ENCODE measurements around the gene ETNK1. TPM values are rescaled to one million over a fixed set of nuclear protein-coding genes. Genes with fewer than 3 reads are reported as not detected.
"Not testable (repeated sequence)": the region's sequence is repeated elsewhere in the genome, so short reads cannot be mapped to it uniquely, and the experiment has no call there.

The ETNK1 gene
- polyA plus RNA-seq, 6 donors from 2014 or later, result 21.2 to 28.2 (median 25.1) TPM

- H3K4me3 Mint-ChIP-seq; H3K27ac Mint-ChIP-seq; DNase-seq; H3K9me3 Mint-ChIP-seq; ATAC-seq (ENCODE audit: low read depth in 2 of 2); H3K27me3 Mint-ChIP-seq; H3K4me1 Mint-ChIP-seq; H3K36me3 Mint-ChIP-seq: not testable (repeated sequence)
Observed at GRCh38 chr12:22701216-22701809, 76.3 kb downstream of the ETNK1 start.

- Mint-ChIP-seq H3K36me3 (no peaks in the 10 kb centered on the region), H3K4me3 (no peak overlapping the region), H3K4me1 (no peaks in the 10 kb centered on the region), H3K27ac (no peak overlapping the region), H3K9me3 (no peaks in the 10 kb centered on the region), H3K27me3 (no peaks in the 10 kb centered on the region)
- ATAC-seq (ENCODE audit: low read depth in 2 of 2) (no peak), DNase-seq (no peak)
Observed at GRCh38 chr12:22702690-22703089, 77.7 kb downstream of the ETNK1 start.

GRCh38 chr12:22709292-22709691 lies 84.3 kb downstream of the ETNK1 start:
- Mint-ChIP-seq H3K4me1 (peaks cover 0 to 2% (median 0%) of the 10 kb centered on the region in 3 donors), H3K27ac (peak overlapping the region in 1 of 6 donors; percentile 48), H3K36me3 (no peaks in the 10 kb centered on the region), H3K4me3 (no peak overlapping the region), H3K9me3 (no peaks in the 10 kb centered on the region), H3K27me3 (no peaks in the 10 kb centered on the region)
- no peak for ATAC-seq (ENCODE audit: low read depth in 2 of 2)
- no peak for DNase-seq

- H3K27ac Mint-ChIP-seq, result no peak overlapping the region
- peaks cover 0 to 2% (median 0%) of the 10 kb centered on the region in 3 donors for H3K4me1 Mint-ChIP-seq
- no peak overlapping the region for H3K4me3 Mint-ChIP-seq
- H3K27me3 Mint-ChIP-seq, result peaks cover 0 to 5% (median 0%) of the 10 kb centered on the region in 3 donors
- ATAC-seq (ENCODE audit: low read depth in 2 of 2) (no peak), DNase-seq (no peak)
- no peaks in the 10 kb centered on the region for H3K36me3 Mint-ChIP-seq
- H3K9me3 Mint-ChIP-seq, result no peaks in the 10 kb centered on the region
Observed at GRCh38 chr12:22712083-22712482, 87.1 kb downstream of the ETNK1 start.

- Mint-ChIP-seq H3K4me3 (no peak overlapping the region), H3K27ac (no peak overlapping the region), H3K27me3 (peaks cover 0 to 5% (median 0%) of the 10 kb centered on the region in 3 donors), H3K36me3 (no peaks in the 10 kb centered on the region), H3K9me3 (no peaks in the 10 kb centered on the region), H3K4me1 (no peaks in the 10 kb centered on the region)
- DNase-seq, result no peak
- ATAC-seq (ENCODE audit: low read depth in 2 of 2), result no peak
Observed at GRCh38 chr12:22715254-22715653, 90.3 kb downstream of the ETNK1 start.

GRCh38 chr12:22719745-22720144 lies 94.8 kb downstream of the ETNK1 start:
- H3K4me3 Mint-ChIP-seq, result no peak overlapping the region
- ATAC-seq (ENCODE audit: low read depth in 2 of 2), result no peak
- H3K27me3 Mint-ChIP-seq, result peaks cover 22 to 37% (median 24%) of the 10 kb centered on the region in 3 donors

GRCh38 chr12:22722081-22722480 lies 97.1 kb downstream of the ETNK1 start:
- no peak overlapping the region for H3K27ac Mint-ChIP-seq
- ATAC-seq (ENCODE audit: low read depth in 2 of 2) (no peak), DNase-seq (no peak)
- no peaks in the 10 kb centered on the region for H3K4me1 Mint-ChIP-seq
- no peak overlapping the region for H3K4me3 Mint-ChIP-seq
- no peaks in the 10 kb centered on the region for H3K36me3 Mint-ChIP-seq
- H3K9me3 Mint-ChIP-seq, result no peaks in the 10 kb centered on the region
- H3K27me3 Mint-ChIP-seq, result peaks cover 17 to 37% (median 24%) of the 10 kb centered on the region in 3 donors

More at GRCh38 chr12:22719745-22720144, 94.8 kb downstream of the ETNK1 start:
- Mint-ChIP-seq H3K9me3 (no peaks in the 10 kb centered on the region), H3K36me3 (no peaks in the 10 kb centered on the region), H3K27ac (no peak overlapping the region), H3K4me1 (no peaks in the 10 kb centered on the region)
- DNase-seq, result no peak

- H3K27ac Mint-ChIP-seq, result no peak overlapping the region
Observed at GRCh38 chr12:22722779-22723178, 97.8 kb downstream of the ETNK1 start.

GRCh38 chr12:22728987-22729386 lies 104.0 kb downstream of the ETNK1 start:
- no peak overlapping the region for H3K27ac Mint-ChIP-seq
- no peak overlapping the region for H3K4me3 Mint-ChIP-seq
- peaks cover 3 to 4% (median 3%) of the 10 kb centered on the region in 3 donors for H3K27me3 Mint-ChIP-seq
- H3K4me1 Mint-ChIP-seq, result no peaks in the 10 kb centered on the region
- no peak for DNase-seq
- H3K9me3 Mint-ChIP-seq, result no peaks in the 10 kb centered on the region
- no peaks in the 10 kb centered on the region for H3K36me3 Mint-ChIP-seq
- no peak for ATAC-seq (ENCODE audit: low read depth in 2 of 2)

More at GRCh38 chr12:22722779-22723178, 97.8 kb downstream of the ETNK1 start:
- ATAC-seq (ENCODE audit: low read depth in 2 of 2), result no peak
- H3K36me3 Mint-ChIP-seq, result no peaks in the 10 kb centered on the region
- no peaks in the 10 kb centered on the region for H3K4me1 Mint-ChIP-seq
- no peaks in the 10 kb centered on the region for H3K9me3 Mint-ChIP-seq
- no peak for DNase-seq
- H3K4me3 Mint-ChIP-seq, result no peak overlapping the region
- peaks cover 17 to 37% (median 24%) of the 10 kb centered on the region in 3 donors for H3K27me3 Mint-ChIP-seq

- no peak for ATAC-seq (ENCODE audit: low read depth in 2 of 2)
- Mint-ChIP-seq H3K27me3 (no peaks in the 10 kb centered on the region), H3K27ac (no peak overlapping the region), H3K36me3 (no peaks in the 10 kb centered on the region), H3K9me3 (no peaks in the 10 kb centered on the region), H3K4me1 (no peaks in the 10 kb centered on the region), H3K4me3 (no peak overlapping the region)
- no peak for DNase-seq
Observed at GRCh38 chr12:22729431-22729956, 104.5 kb downstream of the ETNK1 start.

GRCh38 chr12:22729957-22730443 lies 105.0 kb downstream of the ETNK1 start:
- H3K36me3 Mint-ChIP-seq, result no peaks in the 10 kb centered on the region
- H3K4me1 Mint-ChIP-seq, result no peaks in the 10 kb centered on the region
- no peak overlapping the region for H3K4me3 Mint-ChIP-seq
- DNase-seq, result no peak
- H3K27ac Mint-ChIP-seq, result no peak overlapping the region
- no peak for ATAC-seq (ENCODE audit: low read depth in 2 of 2)
- H3K27me3 Mint-ChIP-seq, result no peaks in the 10 kb centered on the region
- H3K9me3 Mint-ChIP-seq, result no peaks in the 10 kb centered on the region

GRCh38 chr12:22731236-22731635 lies 106.3 kb downstream of the ETNK1 start:
- no peak overlapping the region for H3K27ac Mint-ChIP-seq
- peaks cover 0 to 3% (median 0%) of the 10 kb centered on the region in 7 donors for H3K9me3 Mint-ChIP-seq
- no peaks in the 10 kb centered on the region for H3K36me3 Mint-ChIP-seq
- H3K4me1 Mint-ChIP-seq, result no peaks in the 10 kb centered on the region
- ATAC-seq (ENCODE audit: low read depth in 2 of 2), result no peak
- H3K27me3 Mint-ChIP-seq, result no peaks in the 10 kb centered on the region
- DNase-seq, result no peak
- no peak overlapping the region for H3K4me3 Mint-ChIP-seq

- no peak overlapping the region for H3K4me3 Mint-ChIP-seq
- no peaks in the 10 kb centered on the region for H3K27me3 Mint-ChIP-seq
- no peaks in the 10 kb centered on the region for H3K36me3 Mint-ChIP-seq
- no peak for DNase-seq
- H3K27ac Mint-ChIP-seq, result no peak overlapping the region
- H3K4me1 Mint-ChIP-seq, result no peaks in the 10 kb centered on the region
- ATAC-seq (ENCODE audit: low read depth in 2 of 2), result no peak
- peaks cover 0 to 3% (median 0%) of the 10 kb centered on the region in 7 donors for H3K9me3 Mint-ChIP-seq
Observed at GRCh38 chr12:22733756-22734155, 108.8 kb downstream of the ETNK1 start.

GRCh38 chr12:22738945-22739344 lies 114.0 kb downstream of the ETNK1 start:
- no peaks in the 10 kb centered on the region for H3K36me3 Mint-ChIP-seq
- H3K4me3 Mint-ChIP-seq, result no peak overlapping the region
- ATAC-seq (ENCODE audit: low read depth in 2 of 2), result no peak
- no peaks in the 10 kb centered on the region for H3K4me1 Mint-ChIP-seq
- H3K27me3 Mint-ChIP-seq, result no peaks in the 10 kb centered on the region
- no peak overlapping the region for H3K27ac Mint-ChIP-seq
- peaks cover 0 to 3% (median 0%) of the 10 kb centered on the region in 7 donors for H3K9me3 Mint-ChIP-seq
- no peak for DNase-seq
